Osteoblast (primary cell): ENCODE results near the gene ITSN1. TPM values are rescaled to one million over a fixed set of nuclear protein-coding genes. Genes with fewer than 3 reads are reported as not detected.
A peak's percentile ranks its signal among the peaks of the same experiment; 100 is the strongest.

ENCODE experiments used
- DNase-seq: peaks from one replicate; pipeline ENCODE4 v3.0.0; 2011; ENCODE audit warnings: low spot score, mixed read lengths; ENCODE audit not compliant: insufficient read length; ENCODE audit errors: missing footprints
- H2AFZ ChIP-seq: 2 replicates; pipeline ENCODE4 v1.6.0; 2011; ENCODE audit warnings: mild to moderate bottlenecking, low read length
- H3K27ac ChIP-seq: 2 replicates; pipeline ENCODE4 v1.5.1; 2011; ENCODE audit warnings: mild to moderate bottlenecking, low read depth, low read length, moderate library complexity
- H3K27me3 ChIP-seq: 2 replicates; pipeline ENCODE4 v1.6.0; 2012; ENCODE audit warnings: mild to moderate bottlenecking, control low read depth, inconsistent platforms, low read length, moderate library complexity; ENCODE audit not compliant: insufficient read depth
- H3K36me3 ChIP-seq: 2 replicates; pipeline ENCODE4 v1.5.1; 2011; ENCODE audit warnings: mild to moderate bottlenecking, low read length, control low read depth, moderate library complexity; ENCODE audit not compliant: insufficient read depth
- H3K4me1 ChIP-seq: 2 replicates; pipeline ENCODE4 v1.5.1; 2011; ENCODE audit warnings: mild to moderate bottlenecking, low read length, control low read depth, moderate library complexity; ENCODE audit not compliant: insufficient read depth
- H3K4me2 ChIP-seq: 2 replicates; pipeline ENCODE4 v1.6.0; 2011; ENCODE audit warnings: mild to moderate bottlenecking, low read length; ENCODE audit not compliant: insufficient read depth
- H3K4me3 ChIP-seq: fragments of 200-600 bp; sonication (generic); 3 replicates; pipeline ENCODE4 v1.5.1; 2012; ENCODE audit warnings: mild to moderate bottlenecking, low read length, inconsistent platforms; ENCODE audit not compliant: insufficient read depth
- H3K79me2 ChIP-seq: 2 replicates; pipeline ENCODE4 v1.6.0; 2012; ENCODE audit warnings: mild to moderate bottlenecking, low read length, control low read depth, inconsistent platforms; ENCODE audit not compliant: insufficient read depth
- H3K9me3 ChIP-seq: 2 replicates; pipeline ENCODE4 v1.5.1; 2011; ENCODE audit warnings: low read depth, low read length, control low read depth
- H4K20me1 ChIP-seq: 2 replicates; pipeline ENCODE4 v1.6.0; 2012; ENCODE audit warnings: mild to moderate bottlenecking, low read length, control low read depth; ENCODE audit not compliant: insufficient read depth
- total RNA-seq: library from RNA; depleted of rRNA; stranded (reverse); fragments of >200 nt; gene quantifications from 2 replicates; pipeline ENCODE4 v1.2.3, GENCODE V29; 2012
- TF ChIP-seq, protein P1 (sequence below): IDR thresholded peaks from 2 replicates; pipeline ENCODE4 v1.5.1; 2011; ENCODE audit warnings: mild to moderate bottlenecking, low read depth, low read length, moderate library complexity; ENCODE audit errors: extremely low read depth

ITSN1 gene
- total RNA-seq, 1 donor = 42.7 TPM

- Histone ChIP-seq H3K79me2 (no peaks in the 10 kb centered on the region), H3K9me3 (no peaks in the 10 kb centered on the region), H3K4me1 (peaks cover 4% of the 10 kb centered on the region), H3K4me2 (no peak overlapping the region), H3K4me3 (no peak overlapping the region), H3K36me3 (peaks cover 14% of the 10 kb centered on the region), H3K27me3 (no peaks in the 10 kb centered on the region), H3K27ac (no peak overlapping the region), H2AFZ (no peak overlapping the region), H4K20me1 (peaks cover 3% of the 10 kb centered on the region)
- TF ChIP-seq, protein P1, sequence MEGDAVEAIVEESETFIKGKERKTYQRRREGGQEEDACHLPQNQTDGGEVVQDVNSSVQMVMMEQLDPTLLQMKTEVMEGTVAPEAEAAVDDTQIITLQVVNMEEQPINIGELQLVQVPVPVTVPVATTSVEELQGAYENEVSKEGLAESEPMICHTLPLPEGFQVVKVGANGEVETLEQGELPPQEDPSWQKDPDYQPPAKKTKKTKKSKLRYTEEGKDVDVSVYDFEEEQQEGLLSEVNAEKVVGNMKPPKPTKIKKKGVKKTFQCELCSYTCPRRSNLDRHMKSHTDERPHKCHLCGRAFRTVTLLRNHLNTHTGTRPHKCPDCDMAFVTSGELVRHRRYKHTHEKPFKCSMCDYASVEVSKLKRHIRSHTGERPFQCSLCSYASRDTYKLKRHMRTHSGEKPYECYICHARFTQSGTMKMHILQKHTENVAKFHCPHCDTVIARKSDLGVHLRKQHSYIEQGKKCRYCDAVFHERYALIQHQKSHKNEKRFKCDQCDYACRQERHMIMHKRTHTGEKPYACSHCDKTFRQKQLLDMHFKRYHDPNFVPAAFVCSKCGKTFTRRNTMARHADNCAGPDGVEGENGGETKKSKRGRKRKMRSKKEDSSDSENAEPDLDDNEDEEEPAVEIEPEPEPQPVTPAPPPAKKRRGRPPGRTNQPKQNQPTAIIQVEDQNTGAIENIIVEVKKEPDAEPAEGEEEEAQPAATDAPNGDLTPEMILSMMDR = no peak
- no peak for DNase-seq
Measured at GRCh38 chr21:33789697-33790096, 147.4 kb downstream of the ITSN1 start.

GRCh38 chr21:33791073-33791472 lies 148.8 kb downstream of the ITSN1 start:
- TF ChIP-seq, protein P1 = no peak
- Histone ChIP-seq H3K27me3 (no peaks in the 10 kb centered on the region), H3K36me3 (peaks cover 17% of the 10 kb centered on the region), H3K27ac (no peak overlapping the region), H4K20me1 (peaks cover 3% of the 10 kb centered on the region), H3K4me2 (no peak overlapping the region), H3K9me3 (no peaks in the 10 kb centered on the region), H3K4me3 (no peak overlapping the region), H3K79me2 (no peaks in the 10 kb centered on the region), H3K4me1 (peaks cover 4% of the 10 kb centered on the region), H2AFZ (no peak overlapping the region)
- peak; percentile 17 for DNase-seq

GRCh38 chr21:33794596-33794995 lies 152.3 kb downstream of the ITSN1 start:
- H3K27ac ChIP-seq = no peak overlapping the region
- no peaks in the 10 kb centered on the region for H4K20me1 ChIP-seq
- no peak overlapping the region for H3K4me2 ChIP-seq
- H3K4me1 ChIP-seq = peaks cover under 1% of the 10 kb centered on the region
- H3K36me3 ChIP-seq = peaks cover 19% of the 10 kb centered on the region
- TF ChIP-seq, protein P1 = no peak
- no peaks in the 10 kb centered on the region for H3K27me3 ChIP-seq
- no peaks in the 10 kb centered on the region for H3K79me2 ChIP-seq
- no peak for DNase-seq
- H2AFZ ChIP-seq = no peak overlapping the region
- H3K9me3 ChIP-seq = no peaks in the 10 kb centered on the region
- H3K4me3 ChIP-seq = no peak overlapping the region

- Histone ChIP-seq H3K9me3 (no peaks in the 10 kb centered on the region), H3K4me3 (no peak overlapping the region), H3K36me3 (peaks cover 19% of the 10 kb centered on the region), H3K4me2 (no peak overlapping the region), H3K79me2 (no peaks in the 10 kb centered on the region), H2AFZ (no peak overlapping the region), H4K20me1 (no peaks in the 10 kb centered on the region), H3K4me1 (no peaks in the 10 kb centered on the region), H3K27ac (no peak overlapping the region), H3K27me3 (no peaks in the 10 kb centered on the region)
- DNase-seq = no peak
- TF ChIP-seq, protein P1 = no peak
Measured at GRCh38 chr21:33797565-33797964, 155.3 kb downstream of the ITSN1 start.
